Thyroid gland (tissue), 4 donors: ENCODE results near the gene NOPCHAP1.

Experiments used
- POLR2A ChIP-seq, 2 donors: fragments of 450-650 bp; IDR thresholded peaks; one replicate each; pipeline ENCODE4 v1.6.1; 2017; ENCODE audit warnings: antibody characterized with exemption in 2 of 2, mild to moderate bottlenecking in 2 of 2, moderate library complexity in 1 of 2
- TF ChIP-seq, protein P1 (sequence below), 6 experiments: fragments of 200-600 bp in 3 of 6; fragments of 450-650 bp in 3 of 6; sonication (generic) in 3 of 6; IDR thresholded peaks; one replicate each; pipeline ENCODE4 v1.5.1; 2016 to 2019; ENCODE audit warnings: antibody characterized with exemption in 6 of 6, mild to moderate bottlenecking in 2 of 6, inconsistent platforms in 1 of 6, moderate library complexity in 1 of 6

DNA sequence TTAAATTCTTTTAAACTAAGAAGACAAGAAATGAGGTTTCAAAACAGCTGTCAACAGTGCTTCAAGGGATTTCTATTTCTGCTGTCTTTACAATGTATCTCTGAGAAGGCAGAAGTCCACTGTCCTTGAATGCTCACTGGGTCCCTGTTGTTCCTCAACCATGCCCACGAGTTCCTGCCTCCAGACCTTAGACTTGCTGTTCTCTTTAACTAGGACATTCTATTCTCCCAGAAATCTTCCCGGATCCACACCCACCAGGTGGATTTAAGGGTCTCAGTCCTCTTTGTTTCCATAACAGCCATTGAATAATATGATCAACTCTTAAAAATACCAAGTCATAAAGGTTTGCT is 21.3 kb upstream of the NOPCHAP1 start:
- TF ChIP-seq, protein P1, sequence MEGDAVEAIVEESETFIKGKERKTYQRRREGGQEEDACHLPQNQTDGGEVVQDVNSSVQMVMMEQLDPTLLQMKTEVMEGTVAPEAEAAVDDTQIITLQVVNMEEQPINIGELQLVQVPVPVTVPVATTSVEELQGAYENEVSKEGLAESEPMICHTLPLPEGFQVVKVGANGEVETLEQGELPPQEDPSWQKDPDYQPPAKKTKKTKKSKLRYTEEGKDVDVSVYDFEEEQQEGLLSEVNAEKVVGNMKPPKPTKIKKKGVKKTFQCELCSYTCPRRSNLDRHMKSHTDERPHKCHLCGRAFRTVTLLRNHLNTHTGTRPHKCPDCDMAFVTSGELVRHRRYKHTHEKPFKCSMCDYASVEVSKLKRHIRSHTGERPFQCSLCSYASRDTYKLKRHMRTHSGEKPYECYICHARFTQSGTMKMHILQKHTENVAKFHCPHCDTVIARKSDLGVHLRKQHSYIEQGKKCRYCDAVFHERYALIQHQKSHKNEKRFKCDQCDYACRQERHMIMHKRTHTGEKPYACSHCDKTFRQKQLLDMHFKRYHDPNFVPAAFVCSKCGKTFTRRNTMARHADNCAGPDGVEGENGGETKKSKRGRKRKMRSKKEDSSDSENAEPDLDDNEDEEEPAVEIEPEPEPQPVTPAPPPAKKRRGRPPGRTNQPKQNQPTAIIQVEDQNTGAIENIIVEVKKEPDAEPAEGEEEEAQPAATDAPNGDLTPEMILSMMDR (IDR thresholded peaks at IDR 0.05), result no peak
- no peak for TF ChIP-seq POLR2A (IDR thresholded peaks at IDR 0.05)
